DOHH2 (cell line): ENCODE measurements around the gene PLAAT2.

Experiments
- H3F3A ChIP-seq: fragments of 200-600 bp; sonication (generic), shearing (Covaris generic); 2 replicates; pipeline ENCODE4 v1.6.0; 2016; ENCODE audit warnings: antibody characterized with exemption, mild to moderate bottlenecking; ENCODE audit not compliant: control insufficient read depth, insufficient read depth
- H3K27ac ChIP-seq: fragments of 200-600 bp; sonication (generic); 2 replicates; pipeline ENCODE4 v1.5.1; 2014; ENCODE audit warnings: low read depth, mild to moderate bottlenecking, low read length, moderate library complexity
- H3K27me3 ChIP-seq: fragments of 200-600 bp; sonication (generic); 2 replicates; pipeline ENCODE4 v1.6.1; 2014; ENCODE audit warnings: mild to moderate bottlenecking, low read length, mixed read lengths; ENCODE audit not compliant: control insufficient read depth
- H3K36me3 ChIP-seq: fragments of 200-600 bp; sonication (generic); 2 replicates; pipeline ENCODE4 v1.6.1; 2014; ENCODE audit warnings: mild to moderate bottlenecking, low read length, moderate library complexity, mixed read lengths; ENCODE audit not compliant: control insufficient read depth
- H3K4me1 ChIP-seq: fragments of 200-600 bp; sonication (generic); 2 replicates; pipeline ENCODE4 v1.6.1; 2014; ENCODE audit warnings: mild to moderate bottlenecking, low read length, mixed read lengths; ENCODE audit not compliant: control insufficient read depth
- H3K4me2 ChIP-seq: fragments of 200-600 bp; sonication (generic); 2 replicates; pipeline ENCODE4 v1.6.0; 2014; ENCODE audit warnings: mild to moderate bottlenecking, low read length, moderate library complexity
- H3K4me3 ChIP-seq: fragments of 200-600 bp; sonication (generic); 2 replicates; pipeline ENCODE4 v1.5.1; 2014; ENCODE audit warnings: mild to moderate bottlenecking, low read length, mixed read lengths
- H3K79me2 ChIP-seq: fragments of 200-600 bp; sonication (generic); 2 replicates; pipeline ENCODE4 v1.6.1; 2014; ENCODE audit warnings: mild to moderate bottlenecking, low read length, mixed read lengths; ENCODE audit not compliant: control insufficient read depth
- H3K9me2 ChIP-seq: fragments of 200-600 bp; sonication (generic); replicated peaks from 2 replicates; pipeline ENCODE4 v1.6.1; 2014; ENCODE audit warnings: mild to moderate bottlenecking, low read length, mixed read lengths; ENCODE audit not compliant: control insufficient read depth
- H3K9me3 ChIP-seq: fragments of 200-600 bp; sonication (generic); 2 replicates; pipeline ENCODE4 v1.6.1; 2014; ENCODE audit warnings: antibody characterized with exemption, low read length, mixed read lengths; ENCODE audit not compliant: control insufficient read depth, insufficient read depth
- H4K20me1 ChIP-seq: fragments of 200-600 bp; sonication (generic); 2 replicates; pipeline ENCODE4 v1.6.0; 2014; ENCODE audit warnings: low read depth, mild to moderate bottlenecking, antibody characterized with exemption, low read length, moderate library complexity; ENCODE audit not compliant: control insufficient read depth, insufficient read depth
- CTCF ChIP-seq: fragments of 200-600 bp; sonication (generic); IDR thresholded peaks from one replicate; pipeline ENCODE4 v1.5.1; 2014; ENCODE audit warnings: antibody characterized with exemption, mild to moderate bottlenecking, low read depth, low read length; ENCODE audit not compliant: poor library complexity, severe bottlenecking
- EZH2phosphoT487 ChIP-seq: fragments of 200-600 bp; sonication (generic); IDR thresholded peaks from 2 replicates; pipeline ENCODE4 v1.6.1; 2017; ENCODE audit warnings: borderline replicate concordance, mild to moderate bottlenecking, antibody characterized with exemption, low read length, moderate library complexity, mixed read lengths

The PLAAT2 gene

GRCh38 chr11:63504933-63505586 is 58.1 kb downstream of the PLAAT2 start:
- Histone ChIP-seq H3K27me3 (0 out of 2 replicates have a peak, but pooled peaks cover 3% of the 10 kb centered on the region), H3K27ac (no peak overlapping the region), H3F3A (no peaks in the 10 kb centered on the region), H3K9me2 (no peaks in the 10 kb centered on the region), H3K4me1 (no peaks in the 10 kb centered on the region), H3K79me2 (no peaks in the 10 kb centered on the region), H3K9me3 (peaks cover 4% of the 10 kb centered on the region), H3K4me3 (no peak overlapping the region), H3K36me3 (no peaks in the 10 kb centered on the region), H4K20me1 (no peaks in the 10 kb centered on the region), H3K4me2 (no peak overlapping the region)
- TF ChIP-seq CTCF (no peak), EZH2phosphoT487 (no peak)

- Histone ChIP-seq H3K9me2 (no peaks in the 10 kb centered on the region), H3K4me1 (no peaks in the 10 kb centered on the region), H4K20me1 (no peaks in the 10 kb centered on the region), H3K4me2 (no peak overlapping the region), H3K36me3 (no peaks in the 10 kb centered on the region), H3K79me2 (no peaks in the 10 kb centered on the region), H3K4me3 (no peak overlapping the region), H3F3A (no peaks in the 10 kb centered on the region), H3K9me3 (peaks cover 4% of the 10 kb centered on the region), H3K27ac (no peak overlapping the region), H3K27me3 (0 out of 2 replicates have a peak, but pooled peaks cover 3% of the 10 kb centered on the region)
- TF ChIP-seq EZH2phosphoT487 (no peak), CTCF (no peak)
Observed at GRCh38 chr11:63504054-63504453, 59.1 kb downstream of the PLAAT2 start.

- Histone ChIP-seq H3K4me2 (no peak overlapping the region), H4K20me1 (no peaks in the 10 kb centered on the region), H3F3A (no peaks in the 10 kb centered on the region), H3K79me2 (no peaks in the 10 kb centered on the region), H3K9me2 (no peaks in the 10 kb centered on the region), H3K9me3 (peaks cover 4% of the 10 kb centered on the region), H3K36me3 (no peaks in the 10 kb centered on the region), H3K27me3 (0 out of 2 replicates have a peak, but pooled peaks cover 3% of the 10 kb centered on the region), H3K4me3 (no peak overlapping the region), H3K27ac (no peak overlapping the region), H3K4me1 (no peaks in the 10 kb centered on the region)
- TF ChIP-seq CTCF, result no peak
- TF ChIP-seq EZH2phosphoT487, result no peak
Observed at GRCh38 chr11:63503492-63503891, 59.7 kb downstream of the PLAAT2 start.
